HEK293 (cell line): ENCODE data around the gene ABCG1.

Source experiments
- MZF1 ChIP-seq: fragments of 450-650 bp; formaldehyde crosslinking; IDR thresholded peaks from 2 replicates; pipeline ENCODE4 v1.5.1; 2017; ENCODE audit warnings: missing biosample characterization, missing genetic modification characterization, borderline replicate concordance
- TCF7L2 ChIP-seq: IDR thresholded peaks from 2 replicates; pipeline ENCODE4 v1.6.1; 2011; ENCODE audit warnings: low read depth, mild to moderate bottlenecking, inconsistent platforms, low read length, moderate library complexity, borderline replicate concordance
- TF ChIP-seq, protein P1 (sequence below): fragments of 450-650 bp; formaldehyde crosslinking; IDR thresholded peaks from 2 replicates; pipeline ENCODE4 v1.5.1; 2017; ENCODE audit warnings: missing biosample characterization, missing genetic modification characterization
- TF ChIP-seq, protein P2 (sequence below): fragments of 450-650 bp; formaldehyde crosslinking; IDR thresholded peaks from 2 replicates; pipeline ENCODE4 v1.5.1; 2016; ENCODE audit warnings: missing biosample characterization, missing genetic modification characterization
- TF ChIP-seq, protein P3 (sequence below): fragments of 450-650 bp; formaldehyde crosslinking; IDR thresholded peaks from 2 replicates; pipeline ENCODE4 v1.5.1; 2016; ENCODE audit warnings: missing biosample characterization, missing genetic modification characterization
- TF ChIP-seq, protein P4 (sequence below): fragments of 450-650 bp; formaldehyde crosslinking; IDR thresholded peaks from 2 replicates; pipeline ENCODE4 v1.5.1; 2016; ENCODE audit warnings: missing biosample characterization, missing genetic modification characterization

DNA sequence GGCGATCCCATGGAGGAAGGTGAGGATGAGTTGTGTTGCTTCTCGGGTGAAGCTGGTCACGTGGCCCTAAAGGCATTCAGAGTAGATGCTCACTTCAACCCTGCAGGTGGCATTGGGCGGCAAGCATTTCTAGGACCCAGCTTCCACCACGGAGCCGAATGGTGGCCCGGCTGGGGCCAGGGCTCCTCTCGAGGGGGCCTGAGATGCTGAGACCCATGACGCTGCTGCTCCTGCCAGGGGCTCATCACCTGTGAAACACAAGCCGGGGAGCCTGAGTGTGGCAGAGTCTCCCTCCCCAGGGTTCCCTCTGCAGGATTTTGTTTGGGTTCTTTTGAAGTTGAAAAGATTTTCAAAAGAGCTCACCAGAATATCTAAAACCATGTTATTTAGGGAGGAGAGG is 41.2 kb downstream of the ABCG1 start:
- no peak for TF ChIP-seq TCF7L2
- TF ChIP-seq, protein P1, sequence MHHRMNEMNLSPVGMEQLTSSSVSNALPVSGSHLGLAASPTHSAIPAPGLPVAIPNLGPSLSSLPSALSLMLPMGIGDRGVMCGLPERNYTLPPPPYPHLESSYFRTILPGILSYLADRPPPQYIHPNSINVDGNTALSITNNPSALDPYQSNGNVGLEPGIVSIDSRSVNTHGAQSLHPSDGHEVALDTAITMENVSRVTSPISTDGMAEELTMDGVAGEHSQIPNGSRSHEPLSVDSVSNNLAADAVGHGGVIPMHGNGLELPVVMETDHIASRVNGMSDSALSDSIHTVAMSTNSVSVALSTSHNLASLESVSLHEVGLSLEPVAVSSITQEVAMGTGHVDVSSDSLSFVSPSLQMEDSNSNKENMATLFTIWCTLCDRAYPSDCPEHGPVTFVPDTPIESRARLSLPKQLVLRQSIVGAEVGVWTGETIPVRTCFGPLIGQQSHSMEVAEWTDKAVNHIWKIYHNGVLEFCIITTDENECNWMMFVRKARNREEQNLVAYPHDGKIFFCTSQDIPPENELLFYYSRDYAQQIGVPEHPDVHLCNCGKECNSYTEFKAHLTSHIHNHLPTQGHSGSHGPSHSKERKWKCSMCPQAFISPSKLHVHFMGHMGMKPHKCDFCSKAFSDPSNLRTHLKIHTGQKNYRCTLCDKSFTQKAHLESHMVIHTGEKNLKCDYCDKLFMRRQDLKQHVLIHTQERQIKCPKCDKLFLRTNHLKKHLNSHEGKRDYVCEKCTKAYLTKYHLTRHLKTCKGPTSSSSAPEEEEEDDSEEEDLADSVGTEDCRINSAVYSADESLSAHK (tag by site-specific recombination) = no peak
- TF ChIP-seq, protein P2, sequence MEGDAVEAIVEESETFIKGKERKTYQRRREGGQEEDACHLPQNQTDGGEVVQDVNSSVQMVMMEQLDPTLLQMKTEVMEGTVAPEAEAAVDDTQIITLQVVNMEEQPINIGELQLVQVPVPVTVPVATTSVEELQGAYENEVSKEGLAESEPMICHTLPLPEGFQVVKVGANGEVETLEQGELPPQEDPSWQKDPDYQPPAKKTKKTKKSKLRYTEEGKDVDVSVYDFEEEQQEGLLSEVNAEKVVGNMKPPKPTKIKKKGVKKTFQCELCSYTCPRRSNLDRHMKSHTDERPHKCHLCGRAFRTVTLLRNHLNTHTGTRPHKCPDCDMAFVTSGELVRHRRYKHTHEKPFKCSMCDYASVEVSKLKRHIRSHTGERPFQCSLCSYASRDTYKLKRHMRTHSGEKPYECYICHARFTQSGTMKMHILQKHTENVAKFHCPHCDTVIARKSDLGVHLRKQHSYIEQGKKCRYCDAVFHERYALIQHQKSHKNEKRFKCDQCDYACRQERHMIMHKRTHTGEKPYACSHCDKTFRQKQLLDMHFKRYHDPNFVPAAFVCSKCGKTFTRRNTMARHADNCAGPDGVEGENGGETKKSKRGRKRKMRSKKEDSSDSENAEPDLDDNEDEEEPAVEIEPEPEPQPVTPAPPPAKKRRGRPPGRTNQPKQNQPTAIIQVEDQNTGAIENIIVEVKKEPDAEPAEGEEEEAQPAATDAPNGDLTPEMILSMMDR (tag by site-specific recombination) = no peak
- TF ChIP-seq, protein P3, sequence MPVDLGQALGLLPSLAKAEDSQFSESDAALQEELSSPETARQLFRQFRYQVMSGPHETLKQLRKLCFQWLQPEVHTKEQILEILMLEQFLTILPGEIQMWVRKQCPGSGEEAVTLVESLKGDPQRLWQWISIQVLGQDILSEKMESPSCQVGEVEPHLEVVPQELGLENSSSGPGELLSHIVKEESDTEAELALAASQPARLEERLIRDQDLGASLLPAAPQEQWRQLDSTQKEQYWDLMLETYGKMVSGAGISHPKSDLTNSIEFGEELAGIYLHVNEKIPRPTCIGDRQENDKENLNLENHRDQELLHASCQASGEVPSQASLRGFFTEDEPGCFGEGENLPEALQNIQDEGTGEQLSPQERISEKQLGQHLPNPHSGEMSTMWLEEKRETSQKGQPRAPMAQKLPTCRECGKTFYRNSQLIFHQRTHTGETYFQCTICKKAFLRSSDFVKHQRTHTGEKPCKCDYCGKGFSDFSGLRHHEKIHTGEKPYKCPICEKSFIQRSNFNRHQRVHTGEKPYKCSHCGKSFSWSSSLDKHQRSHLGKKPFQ (tag by site-specific recombination) = no peak
- no peak for TF ChIP-seq MZF1
- TF ChIP-seq, protein P4, sequence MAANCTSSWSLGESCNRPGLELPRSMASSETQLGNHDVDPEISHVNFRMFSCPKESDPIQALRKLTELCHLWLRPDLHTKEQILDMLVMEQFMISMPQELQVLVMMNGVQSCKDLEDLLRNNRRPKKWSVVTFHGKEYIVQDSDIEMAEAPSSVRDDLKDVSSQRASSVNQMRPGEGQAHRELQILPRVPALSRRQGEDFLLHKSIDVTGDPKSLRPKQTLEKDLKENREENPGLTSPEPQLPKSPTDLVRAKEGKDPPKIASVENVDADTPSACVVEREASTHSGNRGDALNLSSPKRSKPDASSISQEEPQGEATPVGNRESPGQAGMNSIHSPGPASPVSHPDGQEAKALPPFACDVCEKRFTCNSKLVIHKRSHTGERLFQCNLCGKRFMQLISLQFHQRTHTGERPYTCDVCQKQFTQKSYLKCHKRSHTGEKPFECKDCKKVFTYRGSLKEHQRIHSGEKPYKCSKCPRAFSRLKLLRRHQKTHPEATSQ (tag by site-specific recombination) = no peak
